Suppressor macrophage (primary cell): ENCODE results near the gene OBSCN.
"Not testable (repeated sequence)": the region's sequence is repeated elsewhere in the genome, so short reads cannot be mapped to it uniquely, and the experiment has no call there.

Experiments used
- DNase-seq, 4 experiments: peaks; one replicate each; pipeline ENCODE4 v3.0.0-alpha.2; 2020 to 2022

OBSCN gene

DNA sequence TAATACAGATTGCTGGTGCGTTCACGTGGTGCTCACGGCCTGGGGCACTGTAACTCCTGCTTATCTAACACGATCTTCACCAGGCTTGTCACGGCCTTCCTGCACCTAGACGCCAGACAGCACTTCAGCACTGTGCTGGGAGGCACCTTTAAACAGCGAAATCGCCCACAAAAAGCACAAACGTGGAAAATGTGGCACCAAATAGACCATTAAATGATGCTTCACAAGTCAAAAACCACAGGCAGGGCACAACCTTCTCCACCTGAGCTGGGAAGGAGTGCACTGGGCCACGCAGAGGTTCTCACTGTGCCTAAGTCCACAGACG, 22.2 kb upstream of the OBSCN start:
- DNase-seq, result no peak

DNA sequence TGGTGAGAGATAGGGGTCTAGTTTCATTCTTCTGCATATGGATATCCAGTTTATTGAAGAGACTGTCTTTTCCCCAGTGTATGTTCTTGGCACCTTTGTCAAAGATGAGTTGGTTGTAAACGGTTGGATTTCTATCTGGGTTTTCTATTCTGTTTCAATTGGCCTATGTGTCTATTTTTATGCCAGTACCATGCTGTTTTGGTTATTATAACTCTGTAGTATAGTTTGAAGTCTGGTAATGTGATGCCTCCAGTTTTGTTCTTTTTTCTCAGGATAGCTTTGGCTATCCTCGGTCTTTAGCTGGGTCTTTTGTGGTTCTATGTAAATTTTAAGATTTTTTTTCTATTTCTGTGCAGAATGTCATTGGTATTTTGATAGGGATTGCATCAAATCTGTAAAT, 19.6 kb upstream of the OBSCN start:
- DNase-seq, result not testable (repeated sequence)

DNA sequence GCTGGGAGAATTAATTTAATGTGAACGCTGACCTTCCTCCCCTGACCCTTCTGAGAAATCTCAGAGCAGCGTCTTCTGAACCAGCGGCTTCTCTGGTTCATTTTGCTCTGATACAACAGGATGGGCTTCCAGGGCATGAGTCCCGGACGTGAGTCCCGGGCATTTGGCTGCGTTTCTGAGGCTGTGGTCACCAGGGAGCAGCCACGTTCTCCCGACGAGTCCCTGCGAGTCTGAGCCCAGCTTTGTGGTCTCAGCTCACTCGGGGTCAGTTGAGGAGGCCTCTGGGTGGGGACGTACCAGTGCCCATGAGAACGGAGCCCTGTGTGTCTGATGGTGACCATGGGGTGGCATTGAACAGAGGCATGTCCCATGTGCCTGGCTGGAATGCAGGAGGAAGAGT, 17.7 kb upstream of the OBSCN start:
- no peak for DNase-seq

DNA sequence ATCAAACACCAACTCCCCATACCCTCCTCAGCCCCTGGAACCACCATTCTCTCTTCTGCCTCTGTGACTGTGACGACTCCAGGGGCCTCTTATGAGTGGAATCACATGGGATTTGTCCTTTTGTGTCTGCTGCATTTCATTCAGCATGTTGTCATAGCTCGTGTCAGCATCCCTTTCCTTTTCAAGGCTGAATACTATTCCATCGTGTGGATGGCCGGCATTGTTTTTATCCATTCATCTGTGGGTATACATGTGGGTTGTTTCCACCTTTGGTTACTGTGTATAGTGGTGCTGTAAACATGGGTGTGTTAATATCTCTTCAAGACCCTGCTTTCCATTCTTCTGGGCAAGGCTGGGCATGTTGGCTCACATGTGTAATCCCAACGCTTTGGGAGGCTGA, 17.1 kb upstream of the OBSCN start:
- DNase-seq, result no peak

DNA sequence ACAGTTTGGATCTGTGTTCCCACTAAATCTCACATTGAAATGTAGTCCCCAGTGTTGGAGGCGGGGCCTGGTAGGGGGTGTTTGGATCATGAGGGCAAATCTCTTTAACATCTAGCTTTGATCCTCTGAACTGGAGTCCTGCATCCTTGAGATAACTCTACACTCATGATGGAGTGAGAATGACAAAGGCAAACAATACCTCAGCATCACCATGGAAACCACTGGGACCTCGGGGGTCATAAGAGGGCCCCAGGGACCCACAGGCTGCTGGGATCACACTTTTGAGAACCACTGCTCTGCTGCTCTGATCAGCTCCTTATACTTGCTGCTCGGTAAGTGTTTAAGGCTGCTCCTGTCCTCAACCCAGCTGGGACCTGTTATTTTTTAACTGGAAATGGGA, 13.4 kb upstream of the OBSCN start:
- DNase-seq, result no peak

DNA sequence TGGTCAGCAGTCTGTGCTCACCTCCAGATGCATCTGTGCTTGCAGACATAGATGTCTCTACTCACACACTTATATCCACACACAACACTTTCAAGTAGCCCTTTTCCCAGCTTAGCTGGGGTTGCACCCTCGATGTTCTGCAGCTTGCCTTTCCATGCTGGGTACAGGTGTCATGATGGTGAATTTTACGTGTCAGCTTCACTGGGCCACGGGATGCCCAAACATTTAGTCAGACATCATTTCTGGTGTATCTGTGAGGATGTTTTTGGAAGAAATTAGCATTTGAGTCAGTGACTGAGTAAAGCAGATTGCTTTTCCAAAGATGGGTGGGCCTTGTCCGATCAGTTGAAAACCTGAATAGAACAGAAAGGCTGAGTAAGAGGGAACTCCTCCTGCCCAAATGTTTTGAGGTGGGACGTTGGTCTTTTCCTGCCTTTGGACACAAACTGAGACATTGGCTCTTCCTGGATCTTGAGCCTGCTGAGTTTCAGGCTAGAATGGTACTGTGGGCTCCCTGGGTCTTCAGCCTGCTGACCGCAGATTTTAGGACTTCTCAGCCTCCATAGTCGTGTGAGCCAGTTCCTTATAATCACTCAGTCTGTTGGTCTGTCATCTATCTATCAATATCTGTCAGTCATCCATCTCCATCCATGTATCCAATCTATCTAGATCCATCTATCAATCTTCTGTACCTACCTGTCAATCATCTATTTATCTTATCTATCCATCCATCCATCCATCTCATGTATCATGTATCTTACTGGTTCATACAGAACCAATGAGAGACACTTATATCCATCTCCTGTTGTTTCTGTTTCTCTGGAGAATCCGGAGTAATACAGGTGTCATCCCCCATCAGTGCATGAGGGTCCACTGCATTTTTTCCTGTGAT, 12.7 kb upstream of the OBSCN start:
- DNase-seq, result no peak

DNA sequence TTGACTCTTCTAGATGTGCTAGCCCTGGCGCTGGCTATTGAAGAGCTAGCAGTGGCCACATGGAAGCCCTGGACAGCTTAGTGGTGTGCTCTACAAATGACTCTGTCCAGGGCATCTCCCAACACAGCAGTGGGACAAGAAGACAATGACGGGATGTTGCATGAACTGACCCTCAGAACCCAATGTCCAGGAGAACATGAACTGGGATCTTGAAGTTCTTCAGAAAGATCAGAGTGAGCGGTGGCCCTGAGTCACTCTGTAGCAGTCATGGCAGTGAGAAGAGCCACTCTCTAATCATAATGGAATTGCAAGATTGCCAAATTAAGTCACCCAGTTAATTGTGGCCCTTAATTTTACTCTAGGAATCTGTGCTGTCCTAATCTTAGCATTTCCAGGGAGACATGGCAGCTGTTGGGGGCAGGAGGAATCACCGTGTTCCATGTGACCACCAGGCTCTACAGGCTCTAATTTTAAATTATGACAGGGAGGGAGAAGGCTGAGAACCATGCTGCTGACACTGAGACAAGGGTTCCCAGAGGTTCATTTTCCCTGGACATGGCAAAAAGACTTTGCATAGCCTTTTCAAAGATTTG, 10.2 kb upstream of the OBSCN start:
- no peak for DNase-seq

DNA sequence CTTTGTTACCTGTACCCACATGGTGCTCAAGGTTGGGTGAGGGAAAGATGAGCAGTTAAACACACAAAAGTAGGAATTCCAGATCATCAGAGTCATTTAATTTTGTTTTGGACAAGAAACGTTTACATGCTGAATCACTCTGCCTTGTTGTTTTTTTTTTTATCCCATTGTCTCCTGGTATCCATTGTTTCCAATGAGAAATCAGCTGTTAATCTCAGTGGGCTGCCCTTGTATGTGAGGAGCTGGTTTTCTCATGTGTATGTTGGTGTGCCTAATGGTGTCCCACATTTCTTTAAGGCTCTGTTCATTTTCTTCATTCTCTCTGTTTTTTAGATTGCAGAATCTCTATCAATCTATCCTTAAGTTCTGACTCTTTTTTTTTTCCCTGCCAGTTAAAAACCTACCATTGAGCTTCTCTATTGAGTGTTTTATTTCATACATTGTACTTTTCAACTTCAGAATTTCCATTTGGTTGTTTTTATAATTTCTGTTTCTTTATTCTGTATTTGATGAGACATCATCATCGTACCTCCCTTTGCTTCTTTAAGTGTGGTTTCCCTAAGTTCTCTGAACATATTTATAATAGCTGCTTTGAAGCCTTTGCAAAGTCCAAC, 8.8 kb upstream of the OBSCN start:
- DNase-seq, result no peak

DNA sequence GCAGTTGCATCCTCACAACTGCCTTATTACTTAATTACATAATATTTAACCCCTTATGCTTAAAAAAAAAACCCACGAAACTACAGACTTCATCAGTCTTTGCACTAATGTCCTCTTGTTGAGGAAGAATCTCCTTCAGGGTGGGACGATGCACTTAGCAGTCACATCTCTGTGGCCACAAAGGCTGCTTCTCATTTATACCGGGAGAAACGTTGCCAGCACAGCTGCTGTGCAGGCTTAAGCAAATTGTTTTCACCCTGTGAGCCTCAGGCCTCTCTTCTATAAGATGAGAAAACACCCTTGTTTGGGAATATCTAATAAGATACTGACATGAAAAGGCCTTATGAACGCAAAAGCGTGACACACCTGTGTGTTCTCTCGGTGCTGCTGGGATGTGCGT, 2.9 kb upstream of the OBSCN start:
- DNase-seq, result no peak

DNA sequence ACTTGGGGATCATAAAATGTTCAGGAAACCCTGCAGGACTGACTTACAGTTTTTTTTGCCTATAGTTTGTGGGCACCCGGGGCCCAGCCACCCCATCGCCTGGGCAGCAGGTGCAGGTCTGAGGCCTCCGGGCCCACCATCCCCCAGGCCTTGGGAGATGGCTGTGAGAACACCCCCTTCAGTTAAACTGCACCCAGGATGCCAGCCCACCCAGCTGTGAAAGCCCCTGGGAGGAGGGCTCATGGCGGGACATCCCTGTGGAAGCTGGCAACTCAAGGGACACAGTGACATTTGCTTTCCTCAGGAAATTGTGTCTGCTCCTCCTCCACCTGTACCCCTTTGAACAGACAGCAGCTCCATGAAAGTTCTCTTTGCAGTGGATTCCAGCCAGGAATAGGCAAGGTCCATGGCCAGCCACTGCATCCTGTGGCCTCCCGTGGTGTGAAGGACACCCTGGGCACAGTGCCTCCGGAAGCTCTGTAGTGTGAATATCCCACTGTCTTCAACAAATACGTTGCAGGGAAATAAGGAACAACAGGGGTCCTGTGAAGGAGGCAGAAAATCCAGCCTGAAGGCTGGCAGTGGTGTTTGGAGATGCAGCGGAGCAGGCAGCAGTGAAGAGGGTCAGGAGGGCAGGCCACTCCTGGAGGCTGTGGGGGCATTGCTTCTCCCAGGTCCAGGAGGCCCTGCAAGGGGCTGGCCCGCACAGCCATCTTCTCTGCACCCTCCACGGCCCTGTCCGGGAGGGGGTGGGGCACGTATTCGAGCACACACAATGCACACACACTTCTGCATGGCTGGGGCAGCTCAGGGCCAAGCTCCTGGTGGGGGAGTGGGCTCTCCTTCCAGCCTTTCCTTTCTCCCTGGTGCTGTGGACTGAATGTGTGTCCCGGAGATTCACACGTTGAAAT, 2.1 kb upstream of the OBSCN start:
- DNase-seq, result no peak

DNA sequence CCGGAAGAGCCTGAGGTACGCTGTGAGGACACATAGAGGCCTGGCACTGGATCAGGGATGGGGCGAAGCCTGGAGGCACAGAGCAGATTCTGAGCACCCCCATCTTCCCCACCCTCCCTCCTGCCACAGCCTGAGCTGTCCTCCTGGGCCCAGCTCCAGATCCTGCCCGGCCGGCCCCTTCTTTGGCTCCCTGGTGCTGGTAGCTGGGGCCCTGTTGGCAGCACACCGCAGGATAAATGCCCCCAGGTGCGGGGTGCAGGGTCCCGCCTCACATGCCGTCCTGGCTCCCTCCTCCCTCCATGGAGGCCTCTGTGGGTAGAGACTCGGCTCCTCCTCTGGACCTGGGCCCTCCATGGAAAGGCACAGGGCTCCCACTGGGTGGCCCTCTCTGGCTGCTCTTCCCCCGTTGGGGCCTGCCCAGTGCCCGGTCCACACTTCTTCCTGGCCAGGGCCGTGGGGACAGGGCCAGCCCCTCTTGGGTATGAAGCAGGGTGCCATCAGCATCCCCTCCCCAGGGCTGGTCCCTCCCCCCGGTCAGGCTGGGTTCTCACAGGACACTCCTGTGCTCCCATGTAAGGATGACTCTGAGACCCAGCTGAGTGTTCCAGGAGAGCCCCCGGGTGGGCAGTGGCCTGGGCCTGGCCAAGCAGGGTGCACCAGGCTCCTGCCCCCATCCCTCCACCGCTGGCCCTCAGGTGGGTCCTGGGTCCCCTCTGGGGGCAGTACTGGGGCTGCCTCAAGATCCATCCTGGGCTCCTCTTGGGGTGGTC, 1.1 kb upstream of the OBSCN start:
- DNase-seq, result no peak

DNA sequence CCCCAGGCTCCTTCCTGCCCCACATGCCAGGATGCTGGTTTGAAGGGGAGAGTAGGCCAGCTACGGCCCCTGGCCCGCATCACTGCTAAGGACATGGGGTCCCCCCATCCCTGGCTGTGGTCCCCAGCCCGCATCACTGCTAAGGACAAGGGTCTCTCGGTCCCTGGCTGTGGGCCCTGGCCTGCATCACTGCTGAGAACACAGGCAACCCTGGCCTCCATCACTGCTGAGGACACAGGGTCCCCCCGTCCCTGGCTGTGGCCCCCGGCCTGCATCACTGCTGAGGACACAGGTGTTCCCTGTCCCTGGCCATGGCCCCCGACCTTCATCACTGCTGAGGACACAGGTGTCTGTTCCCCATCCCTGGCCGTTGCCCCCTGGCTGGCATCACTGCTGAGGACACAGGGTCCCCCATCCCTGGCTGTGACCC, 448 bp upstream of the OBSCN start:
- DNase-seq, result no peak

DNA sequence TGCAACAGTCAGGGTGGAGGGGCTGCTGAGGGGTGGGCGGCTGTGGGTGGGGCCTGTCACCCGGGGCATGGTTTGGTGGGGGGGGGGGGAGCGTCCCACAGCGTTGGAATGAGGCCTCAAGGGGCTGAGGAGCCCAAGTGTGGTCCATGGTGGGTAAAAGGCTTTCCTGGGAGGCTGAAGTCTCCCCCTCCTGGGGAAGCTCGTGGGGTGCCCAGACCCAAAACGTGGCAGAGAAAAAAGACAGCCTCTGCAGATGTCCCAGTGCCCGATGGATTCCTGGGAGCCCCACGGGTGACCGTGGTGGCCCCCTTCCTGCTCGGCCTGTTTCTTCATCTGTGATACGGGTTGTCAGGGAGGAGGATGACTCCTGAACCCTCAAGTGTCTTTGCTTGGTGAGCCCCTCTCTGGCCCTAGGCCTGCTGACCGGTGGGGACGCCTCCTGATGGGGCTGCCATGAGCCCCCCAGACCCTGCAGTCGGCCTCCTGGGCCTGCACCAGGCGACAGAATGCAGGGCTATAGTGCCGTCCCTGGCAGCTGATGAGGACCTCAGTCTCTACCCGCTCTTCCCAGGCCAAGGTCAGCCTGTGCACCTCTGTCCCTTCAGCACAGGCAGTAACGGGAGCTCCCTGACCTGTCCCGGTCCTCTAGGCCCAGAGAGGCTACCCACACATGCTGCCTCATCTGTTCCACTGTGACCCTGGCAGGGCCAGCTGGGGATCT, 1.1 kb downstream of the OBSCN start:
- no peak for DNase-seq

DNA sequence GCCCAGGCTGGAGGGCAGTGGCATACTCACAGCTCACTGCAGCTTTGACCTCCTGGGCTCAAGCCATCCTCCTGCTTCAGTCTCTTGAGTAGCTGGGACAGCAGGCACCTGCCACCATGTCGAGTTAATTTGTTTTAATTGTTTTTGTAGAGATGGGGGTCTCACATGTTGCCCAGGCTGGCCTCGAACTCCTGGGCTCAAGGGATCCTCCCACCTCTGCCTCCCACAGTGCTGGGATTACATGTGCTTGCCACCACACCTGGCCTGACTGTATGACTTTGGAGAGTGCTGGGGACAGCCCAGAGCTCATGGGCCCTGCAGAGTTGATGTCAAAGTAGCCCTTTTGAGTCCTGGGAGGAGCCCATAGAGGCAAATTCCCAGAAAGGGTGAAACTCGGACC, 1.8 kb downstream of the OBSCN start:
- no peak for DNase-seq

DNA sequence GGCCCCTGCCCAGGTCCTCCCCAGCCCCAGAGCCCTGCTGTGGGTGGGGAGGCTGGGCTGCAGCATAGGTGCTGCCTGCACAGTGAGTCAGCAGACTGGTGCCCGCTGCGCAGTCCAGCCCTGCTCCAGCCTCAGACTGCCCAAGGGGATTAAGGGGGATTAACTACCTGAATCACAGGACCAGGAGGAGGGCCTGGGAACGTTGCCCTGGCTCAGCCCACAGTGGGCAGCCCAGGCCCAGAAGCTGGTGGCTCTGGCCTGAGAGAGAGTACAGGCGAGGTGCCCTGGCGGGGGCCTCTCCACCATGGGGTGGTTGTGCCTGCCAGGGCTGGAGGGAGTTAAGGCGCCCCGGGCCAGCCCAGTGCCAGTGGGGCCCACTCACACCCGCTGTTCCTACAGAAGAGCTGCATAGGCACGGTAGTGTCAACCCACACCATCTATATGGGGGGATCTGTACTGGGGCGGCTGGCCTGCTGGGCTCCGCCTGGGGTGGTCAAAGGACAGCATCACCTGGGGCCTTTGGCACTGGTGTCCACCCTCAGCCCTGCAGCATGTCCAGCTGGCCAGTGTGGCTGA, 2.3 kb downstream of the OBSCN start:
- no peak for DNase-seq

DNA sequence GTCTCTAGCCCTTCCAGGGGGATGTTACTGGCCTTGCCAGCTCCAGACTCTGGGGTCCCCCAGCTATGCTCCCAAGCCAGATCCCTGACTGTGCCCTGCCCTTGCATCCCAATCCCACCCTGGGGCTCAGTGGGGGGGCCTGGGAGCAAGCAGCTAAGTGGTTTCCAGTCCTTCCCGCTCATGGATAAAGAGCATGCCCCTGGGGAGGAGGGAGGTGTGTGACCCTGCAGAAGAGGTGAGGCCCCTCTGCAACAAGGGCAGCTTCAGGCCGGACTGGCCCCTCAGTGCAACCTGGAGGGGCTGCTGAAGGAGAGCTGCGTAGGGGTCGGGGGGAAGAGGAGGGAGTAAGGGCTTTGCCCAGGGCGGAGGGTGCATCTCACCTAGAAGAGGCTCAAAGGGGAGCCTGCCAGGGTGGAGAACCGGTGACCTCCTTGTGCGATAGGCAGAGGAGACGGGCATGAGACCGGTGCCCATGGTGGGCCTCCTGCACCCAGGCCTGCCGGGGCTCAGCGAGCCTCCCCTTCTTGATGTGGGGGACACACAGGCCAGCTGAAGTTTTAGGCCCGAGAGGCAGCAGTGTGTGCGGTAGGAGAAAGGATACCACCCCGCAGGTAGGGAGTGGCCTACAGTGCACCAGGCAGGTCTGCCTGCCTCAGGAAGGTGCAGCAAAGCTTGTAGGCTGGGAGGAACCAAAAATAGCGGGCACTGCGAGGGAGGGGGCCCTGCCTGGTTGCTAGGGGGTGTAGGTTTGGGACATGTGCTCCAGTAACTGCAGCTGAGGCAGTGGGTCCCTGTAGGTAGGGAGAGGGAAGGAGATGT, 3.1 kb downstream of the OBSCN start:
- no peak for DNase-seq

DNA sequence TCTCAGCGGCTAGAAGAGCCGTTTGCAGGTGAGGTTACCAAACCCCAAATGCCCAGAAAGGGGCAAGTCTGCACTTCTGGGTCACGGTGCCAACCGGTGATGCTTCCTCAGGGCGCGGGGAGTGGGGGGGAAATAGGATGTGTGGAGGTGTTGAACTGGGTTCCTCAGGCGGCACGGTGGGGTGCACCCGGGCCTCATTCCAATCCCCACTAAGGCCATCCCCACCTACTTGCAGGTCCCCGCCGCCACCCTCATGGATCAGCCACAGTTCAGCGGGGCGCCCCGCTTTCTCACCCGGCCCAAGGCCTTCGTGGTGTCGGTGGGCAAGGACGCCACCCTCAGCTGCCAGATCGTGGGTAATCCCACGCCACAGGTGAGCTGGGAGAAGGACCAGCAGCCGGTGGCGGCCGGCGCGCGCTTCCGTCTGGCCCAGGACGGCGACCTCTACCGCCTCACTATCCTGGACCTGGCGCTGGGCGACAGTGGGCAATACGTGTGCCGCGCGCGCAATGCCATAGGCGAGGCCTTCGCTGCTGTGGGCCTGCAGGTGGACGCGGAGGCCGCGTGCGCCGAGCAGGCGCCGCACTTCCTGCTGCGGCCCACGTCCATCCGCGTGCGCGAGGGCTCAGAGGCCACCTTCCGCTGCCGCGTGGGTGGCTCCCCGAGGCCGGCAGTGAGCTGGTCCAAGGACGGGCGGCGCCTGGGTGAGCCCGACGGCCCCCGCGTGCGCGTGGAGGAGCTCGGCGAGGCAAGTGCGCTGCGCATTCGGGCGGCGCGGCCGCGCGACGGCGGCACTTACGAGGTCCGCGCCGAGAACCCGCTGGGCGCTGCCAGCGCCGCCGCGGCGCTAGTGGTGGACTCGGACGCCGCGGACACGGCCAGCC, 3.9 kb downstream of the OBSCN start:
- DNase-seq, result no peak

DNA sequence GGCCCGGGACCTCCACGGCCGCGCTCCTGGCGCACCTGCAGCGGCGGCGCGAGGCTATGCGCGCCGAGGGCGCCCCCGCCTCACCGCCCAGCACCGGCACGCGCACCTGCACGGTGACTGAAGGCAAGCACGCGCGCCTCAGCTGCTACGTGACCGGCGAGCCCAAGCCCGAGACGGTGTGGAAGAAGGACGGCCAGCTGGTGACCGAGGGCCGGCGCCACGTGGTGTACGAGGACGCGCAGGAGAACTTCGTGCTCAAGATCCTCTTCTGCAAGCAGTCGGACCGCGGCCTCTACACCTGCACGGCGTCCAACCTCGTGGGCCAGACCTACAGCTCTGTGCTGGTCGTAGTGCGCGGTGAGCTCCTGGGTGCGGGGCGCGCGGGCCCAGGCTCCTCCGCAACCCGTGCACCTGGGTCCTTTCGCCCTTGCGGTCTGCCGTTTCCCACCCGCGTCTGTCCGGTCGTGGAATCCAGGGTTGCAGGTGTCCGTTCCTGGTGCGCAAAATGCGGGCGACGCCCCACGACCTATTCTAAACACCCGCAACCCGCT, 4.6 kb downstream of the OBSCN start:
- DNase-seq, result no peak
